Inferior parietal cortex (tissue), 1 donor: Measurements from ENCODE around the gene MDM2.

Experiments used
- DNase-seq: peaks from one replicate; pipeline ENCODE4 v3.0.0-alpha.2; 2016; ENCODE audit errors: extremely low spot score

Gene MDM2

GRCh38 chr12:68851592-68852306, 43.8 kb downstream of the MDM2 start:
- DNase-seq: no peak

GRCh38 chr12:68853396-68854077, 45.6 kb downstream of the MDM2 start:
- DNase-seq: no peak

GRCh38 chr12:68854078-68854468, 46.1 kb downstream of the MDM2 start:
- no peak for DNase-seq

- DNase-seq: no peak
Measured at GRCh38 chr12:68854554-68854953, 46.6 kb downstream of the MDM2 start.

- no peak for DNase-seq
Measured at GRCh38 chr12:68855111-68855510, 47.1 kb downstream of the MDM2 start.

GRCh38 chr12:68855771-68856170, 47.8 kb downstream of the MDM2 start:
- no peak for DNase-seq

GRCh38 chr12:68856510-68856909, 48.5 kb downstream of the MDM2 start:
- no peak for DNase-seq

- no peak for DNase-seq
Measured at GRCh38 chr12:68861890-68862289, 53.9 kb downstream of the MDM2 start.

- no peak for DNase-seq
Measured at GRCh38 chr12:68863109-68863770, 55.3 kb downstream of the MDM2 start.

- peak; percentile 65 for DNase-seq
Measured at GRCh38 chr12:68863886-68864454, 56.0 kb downstream of the MDM2 start.

GRCh38 chr12:68864604-68865003, 56.6 kb downstream of the MDM2 start:
- no peak for DNase-seq

- no peak for DNase-seq
Measured at GRCh38 chr12:68865399-68866164, 57.6 kb downstream of the MDM2 start.

- no peak for DNase-seq
Measured at GRCh38 chr12:68866950-68867349, 59.0 kb downstream of the MDM2 start.

- DNase-seq: no peak
Measured at GRCh38 chr12:68867606-68868005, 59.6 kb downstream of the MDM2 start.

GRCh38 chr12:68868043-68868790, 60.2 kb downstream of the MDM2 start:
- no peak for DNase-seq

- no peak for DNase-seq
Measured at GRCh38 chr12:68870011-68870410, 62.0 kb downstream of the MDM2 start.

GRCh38 chr12:68870443-68870842, 62.5 kb downstream of the MDM2 start:
- no peak for DNase-seq

- DNase-seq: no peak
Measured at GRCh38 chr12:68871396-68871795, 63.4 kb downstream of the MDM2 start.

- no peak for DNase-seq
Measured at GRCh38 chr12:68871921-68872320, 63.9 kb downstream of the MDM2 start.

GRCh38 chr12:68873316-68873715, 65.3 kb downstream of the MDM2 start:
- no peak for DNase-seq

GRCh38 chr12:68876461-68876860, 68.5 kb downstream of the MDM2 start:
- peak; percentile 19 for DNase-seq
